Dermis blood vessel endothelial cell (primary cell): ENCODE measurements around the gene CDC42BPA. TPM values are rescaled to one million over a fixed set of nuclear protein-coding genes. Genes with fewer than 3 reads are reported as not detected.
A peak's percentile ranks its signal among the peaks of the same experiment; 100 is the strongest.

Source experiments
- DNase-seq: peaks from one replicate; pipeline ENCODE4 v3.0.0; 2010
- total RNA-seq: library from RNA; depleted of rRNA; stranded (reverse); fragments of >200 nt; gene quantifications from 2 replicates; pipeline ENCODE4 v1.2.3, GENCODE V29; 2014

CDC42BPA gene
- total RNA-seq, 1 donor from 2014 or later: 105 TPM

DNA sequence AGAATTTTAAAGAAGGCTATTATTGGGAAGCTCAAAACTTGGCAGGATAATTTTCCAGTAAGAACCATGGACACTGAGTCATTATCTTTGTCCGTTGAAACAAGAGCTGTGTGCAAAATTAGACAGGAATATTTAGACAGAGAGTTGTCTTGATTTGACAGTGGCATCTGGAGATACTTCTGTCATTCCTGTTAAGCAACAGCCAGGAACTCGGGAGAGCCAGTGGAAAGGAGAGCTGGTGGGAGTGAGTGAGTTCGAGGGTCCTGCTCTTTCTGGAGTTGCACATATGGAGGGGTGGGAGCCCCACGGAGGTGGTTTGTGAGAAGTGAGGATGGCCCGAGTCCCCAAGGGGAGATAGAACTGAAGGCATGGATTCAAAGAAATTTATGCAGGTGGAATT is 375.1 kb downstream of the CDC42BPA start:
- DNase-seq: peak; percentile 23

DNA sequence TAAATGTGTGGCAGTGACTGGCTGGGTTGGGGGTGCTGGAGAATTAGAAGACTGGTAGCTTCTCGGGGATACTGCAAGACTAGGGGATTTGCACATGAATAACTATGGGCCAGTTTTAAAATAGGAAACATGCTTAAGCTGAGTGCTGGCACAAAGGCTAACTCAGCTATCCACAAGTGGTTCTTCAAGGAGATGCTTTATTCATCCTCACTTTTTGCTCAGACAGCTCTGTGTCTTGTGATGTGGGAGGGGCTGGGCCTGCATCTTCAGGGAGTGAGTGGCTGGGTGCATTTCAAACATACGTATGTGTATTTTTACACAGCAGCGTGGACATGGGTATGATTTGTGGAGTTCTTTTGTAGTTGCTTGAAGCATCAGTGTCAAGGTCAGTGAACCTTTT is 375.9 kb downstream of the CDC42BPA start:
- DNase-seq: no peak

DNA sequence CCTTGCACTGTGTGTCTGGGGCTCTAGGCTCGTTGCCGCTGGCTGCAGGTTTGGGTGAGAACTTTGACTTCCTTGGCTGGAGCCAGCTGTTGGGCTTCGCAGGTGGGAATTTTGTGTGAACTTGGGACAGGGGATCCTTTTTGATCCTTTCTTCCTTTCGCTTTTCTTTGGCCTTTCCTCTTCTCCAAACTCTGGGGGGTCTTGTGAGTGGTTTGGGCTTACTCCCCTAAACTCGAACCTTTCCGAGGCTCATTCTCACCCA is 377.6 kb downstream of the CDC42BPA start:
- DNase-seq: no peak

DNA sequence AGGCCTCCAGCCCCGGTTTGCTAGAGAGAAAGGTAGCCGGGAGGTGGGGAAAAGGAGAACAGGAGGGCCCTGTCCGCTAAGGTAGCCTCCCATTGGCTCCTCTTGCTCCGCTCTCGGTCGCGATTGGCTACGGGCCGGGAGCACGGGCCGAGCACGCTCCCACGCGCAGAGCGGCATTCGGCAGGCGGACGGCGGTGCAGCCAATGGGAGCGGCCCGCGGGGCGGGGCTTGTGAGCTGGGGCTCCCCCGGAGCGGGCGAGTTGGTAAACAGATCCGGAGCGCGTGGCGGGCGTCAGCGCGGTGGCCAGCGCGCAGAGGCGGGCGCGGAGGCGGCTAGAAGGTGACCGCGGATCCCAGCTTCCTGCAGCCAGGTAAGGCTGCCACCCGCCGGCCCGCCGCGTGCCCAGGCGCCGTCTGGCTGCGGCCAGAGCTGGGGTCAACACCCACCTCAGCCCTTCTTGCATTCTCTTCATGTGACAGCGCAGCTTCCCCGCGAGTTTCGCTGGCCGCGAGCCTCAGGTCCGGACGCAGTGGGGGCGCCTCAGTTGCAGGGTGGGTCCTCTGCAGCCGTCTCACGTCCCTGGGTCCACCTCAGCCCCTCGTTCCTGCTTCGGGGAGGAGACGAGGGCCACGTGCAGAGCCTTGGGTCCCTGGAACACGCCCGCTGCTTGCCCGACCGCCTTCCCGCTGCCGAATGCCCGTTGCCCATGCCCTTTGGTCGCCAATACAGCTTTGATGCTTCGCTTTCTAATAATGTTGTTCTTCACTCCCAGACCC is 378.1 kb downstream of the CDC42BPA start, which contains the start of gene COQ8A:
Gene COQ8A (plus strand): TSS at position 266 of the 777 bp plus-strand sequence. CDS start 21,092 bp downstream, outside the sequence.
- DNase-seq: peak; percentile 99

Other genes with a start within 250 kb of the CDC42BPA start
- 11.7 and 21.4 TPM in 2 replicates for gene ZNF678, start 245.1 kb upstream of the CDC42BPA start, total RNA-seq